Osteoblast (primary cell): ENCODE results near the gene LGALS8. TPM values are rescaled to one million over a fixed set of nuclear protein-coding genes. Genes with fewer than 3 reads are reported as not detected.

Source experiments
- DNase-seq: peaks from one replicate; pipeline ENCODE4 v3.0.0; 2011; ENCODE audit warnings: low spot score, mixed read lengths; ENCODE audit not compliant: insufficient read length; ENCODE audit errors: missing footprints
- H2AFZ ChIP-seq: 2 replicates; pipeline ENCODE4 v1.6.0; 2011; ENCODE audit warnings: mild to moderate bottlenecking, low read length
- H3K27ac ChIP-seq: 2 replicates; pipeline ENCODE4 v1.5.1; 2011; ENCODE audit warnings: mild to moderate bottlenecking, low read depth, low read length, moderate library complexity
- H3K27me3 ChIP-seq: 2 replicates; pipeline ENCODE4 v1.6.0; 2012; ENCODE audit warnings: mild to moderate bottlenecking, control low read depth, inconsistent platforms, low read length, moderate library complexity; ENCODE audit not compliant: insufficient read depth
- H3K36me3 ChIP-seq: 2 replicates; pipeline ENCODE4 v1.5.1; 2011; ENCODE audit warnings: mild to moderate bottlenecking, low read length, control low read depth, moderate library complexity; ENCODE audit not compliant: insufficient read depth
- H3K4me1 ChIP-seq: 2 replicates; pipeline ENCODE4 v1.5.1; 2011; ENCODE audit warnings: mild to moderate bottlenecking, low read length, control low read depth, moderate library complexity; ENCODE audit not compliant: insufficient read depth
- H3K4me2 ChIP-seq: 2 replicates; pipeline ENCODE4 v1.6.0; 2011; ENCODE audit warnings: mild to moderate bottlenecking, low read length; ENCODE audit not compliant: insufficient read depth
- H3K4me3 ChIP-seq: fragments of 200-600 bp; sonication (generic); 3 replicates; pipeline ENCODE4 v1.5.1; 2012; ENCODE audit warnings: mild to moderate bottlenecking, low read length, inconsistent platforms; ENCODE audit not compliant: insufficient read depth
- H3K79me2 ChIP-seq: 2 replicates; pipeline ENCODE4 v1.6.0; 2012; ENCODE audit warnings: mild to moderate bottlenecking, low read length, control low read depth, inconsistent platforms; ENCODE audit not compliant: insufficient read depth
- H3K9me3 ChIP-seq: 2 replicates; pipeline ENCODE4 v1.5.1; 2011; ENCODE audit warnings: low read depth, low read length, control low read depth
- H4K20me1 ChIP-seq: 2 replicates; pipeline ENCODE4 v1.6.0; 2012; ENCODE audit warnings: mild to moderate bottlenecking, low read length, control low read depth; ENCODE audit not compliant: insufficient read depth
- CTCF ChIP-seq: IDR thresholded peaks from 2 replicates; pipeline ENCODE4 v1.5.1; 2011; ENCODE audit warnings: mild to moderate bottlenecking, low read depth, low read length, moderate library complexity; ENCODE audit errors: extremely low read depth
- total RNA-seq: library from RNA; depleted of rRNA; stranded (reverse); fragments of >200 nt; gene quantifications from 2 replicates; pipeline ENCODE4 v1.2.3, GENCODE V29; 2012

Gene LGALS8
- total RNA-seq, 1 donor = 79.6 TPM

DNA sequence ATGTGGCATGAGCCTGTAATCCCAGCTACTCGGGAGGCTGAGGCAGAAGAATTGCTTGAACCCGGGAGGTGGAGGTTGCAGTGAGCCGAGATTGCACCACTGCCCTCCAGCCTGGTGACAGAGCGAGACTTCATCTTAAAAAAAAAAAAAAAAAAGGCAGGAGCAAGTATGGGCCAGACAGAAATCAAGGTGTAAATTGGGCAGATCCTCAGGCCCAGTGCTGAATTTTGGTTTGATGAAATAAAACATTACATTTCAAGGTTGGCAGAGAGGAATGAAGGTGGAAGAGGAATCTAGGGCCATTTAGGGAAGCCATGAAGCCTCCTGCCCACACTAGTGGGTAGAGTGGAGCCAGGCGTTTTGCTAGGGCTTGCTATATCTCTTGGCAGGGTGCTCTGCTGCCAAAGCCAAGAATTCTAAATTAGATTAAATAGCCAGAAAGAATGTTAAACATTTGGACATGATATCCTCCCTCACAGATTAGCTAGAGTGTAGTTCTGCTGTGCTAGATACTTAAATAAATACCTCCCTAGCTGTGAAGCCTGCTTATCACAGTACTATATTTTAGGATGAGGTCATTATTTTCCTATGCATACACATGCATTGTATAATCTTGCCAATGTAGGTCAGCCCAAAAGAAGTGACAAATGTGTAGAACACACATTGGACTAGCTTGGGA lies 16.6 kb upstream of the LGALS8 start:
- no peak overlapping the region for H2AFZ ChIP-seq
- peaks cover 19% of the 10 kb centered on the region for H3K4me1 ChIP-seq
- H3K4me2 ChIP-seq = no peak overlapping the region
- no peaks in the 10 kb centered on the region for H3K79me2 ChIP-seq
- H3K27me3 ChIP-seq = no peaks in the 10 kb centered on the region
- DNase-seq = peak; percentile 30
- H3K9me3 ChIP-seq = no peaks in the 10 kb centered on the region
- no peaks in the 10 kb centered on the region for H3K36me3 ChIP-seq
- H3K27ac ChIP-seq = no peak overlapping the region
- no peaks in the 10 kb centered on the region for H4K20me1 ChIP-seq
- TF ChIP-seq CTCF = no peak
- H3K4me3 ChIP-seq = no peak overlapping the region

DNA sequence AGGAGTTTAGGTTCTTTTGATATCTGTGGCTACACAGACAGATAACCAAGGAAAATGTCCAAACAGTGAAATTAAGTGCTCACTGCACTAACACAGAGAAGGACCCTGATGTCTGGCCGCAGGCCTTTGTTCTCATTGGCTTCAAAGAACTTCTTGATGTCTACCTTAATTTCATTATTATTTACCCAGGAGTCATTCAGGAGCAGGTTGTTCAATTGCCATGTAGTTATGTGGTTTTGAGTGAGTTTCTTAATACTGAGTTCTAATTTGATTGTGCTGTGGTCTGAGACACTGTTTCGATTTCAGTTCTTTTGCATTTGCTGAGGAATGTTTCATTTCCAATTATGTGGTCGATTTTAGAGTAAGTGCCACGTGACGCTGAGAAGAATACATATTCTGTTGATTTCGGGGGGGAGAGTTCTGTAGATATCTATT lies 15.2 kb upstream of the LGALS8 start:
- Histone ChIP-seq H2AFZ (no peak overlapping the region), H3K79me2 (no peaks in the 10 kb centered on the region), H3K9me3 (no peaks in the 10 kb centered on the region), H3K27me3 (no peaks in the 10 kb centered on the region), H4K20me1 (no peaks in the 10 kb centered on the region), H3K4me3 (no peak overlapping the region), H3K4me2 (no peak overlapping the region), H3K36me3 (no peaks in the 10 kb centered on the region), H3K27ac (no peak overlapping the region), H3K4me1 (peaks cover 8% of the 10 kb centered on the region)
- no peak for DNase-seq
- TF ChIP-seq CTCF = no peak

DNA sequence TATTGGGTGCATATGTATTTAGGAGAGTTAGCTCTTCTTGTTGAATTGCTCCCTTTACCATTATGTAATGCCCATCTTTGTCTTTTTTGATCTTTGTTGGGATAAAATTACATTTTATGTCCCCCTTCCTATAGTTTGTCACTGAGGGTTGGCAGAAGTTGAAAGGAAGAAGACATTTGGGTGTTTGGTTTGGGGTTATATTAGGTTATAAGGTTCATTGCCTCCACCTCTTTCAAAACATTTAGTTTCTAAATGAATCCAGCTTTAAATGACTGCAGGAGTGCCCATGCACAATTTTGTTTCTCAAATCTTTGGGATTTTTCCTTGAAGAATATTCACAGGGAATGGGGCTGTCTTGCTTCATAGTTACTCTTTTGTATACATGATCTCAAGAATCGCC lies 14.6 kb upstream of the LGALS8 start:
- Histone ChIP-seq H3K27ac (no peak overlapping the region), H3K4me3 (no peak overlapping the region), H3K79me2 (no peaks in the 10 kb centered on the region), H3K27me3 (no peaks in the 10 kb centered on the region), H3K36me3 (no peaks in the 10 kb centered on the region), H2AFZ (no peak overlapping the region), H3K9me3 (no peaks in the 10 kb centered on the region), H3K4me2 (no peak overlapping the region), H3K4me1 (peaks cover 8% of the 10 kb centered on the region), H4K20me1 (no peaks in the 10 kb centered on the region)
- no peak for TF ChIP-seq CTCF
- DNase-seq = no peak

DNA sequence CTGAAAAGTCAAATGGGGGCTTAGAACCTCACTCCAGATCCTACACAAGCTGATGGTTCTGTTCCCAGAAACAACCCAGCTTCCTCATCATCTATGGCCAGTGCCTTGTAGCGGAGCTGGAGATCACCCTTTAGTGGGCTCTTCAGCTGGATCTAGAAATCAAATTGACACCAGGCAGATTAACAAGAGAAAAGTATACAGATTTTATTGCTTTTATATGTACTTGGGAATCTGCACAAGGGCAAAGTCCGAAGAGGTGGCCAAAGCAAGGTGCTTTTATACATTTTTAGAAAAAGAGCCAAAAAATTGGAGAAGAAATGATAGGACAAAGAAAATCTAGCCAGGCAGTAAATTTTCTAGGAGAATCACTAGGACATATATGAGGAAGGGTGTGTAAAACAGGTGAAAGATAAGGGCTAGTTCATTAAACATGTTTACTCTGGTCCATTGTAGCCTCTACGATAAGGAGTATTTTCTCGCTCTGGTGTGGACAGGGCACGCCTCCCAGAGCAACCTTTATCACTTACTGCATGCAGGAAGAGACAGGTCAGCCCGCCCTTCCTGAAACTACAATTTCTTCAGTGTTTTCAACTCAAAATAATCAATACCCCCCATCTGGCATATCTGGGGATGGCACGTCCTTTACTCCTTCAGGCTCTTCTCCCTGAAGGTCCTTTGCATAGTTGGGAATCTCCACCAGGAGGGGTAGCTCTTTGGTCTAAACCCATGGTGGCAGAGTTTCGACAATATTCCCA lies 14.0 kb upstream of the LGALS8 start:
- Histone ChIP-seq H3K4me3 (no peak overlapping the region), H3K79me2 (no peaks in the 10 kb centered on the region), H3K36me3 (no peaks in the 10 kb centered on the region), H3K27me3 (no peaks in the 10 kb centered on the region), H3K4me2 (no peak overlapping the region), H3K27ac (no peak overlapping the region), H3K9me3 (no peaks in the 10 kb centered on the region), H2AFZ (no peak overlapping the region), H4K20me1 (no peaks in the 10 kb centered on the region), H3K4me1 (peaks cover 8% of the 10 kb centered on the region)
- DNase-seq = no peak
- no peak for TF ChIP-seq CTCF
